IMR-90 (cell line): ENCODE data around the gene CRTC1. TPM values are rescaled to one million over a fixed set of nuclear protein-coding genes. Genes with fewer than 3 reads are reported as not detected.

Experiments
- ATAC-seq: fragments of 200-7000 bp; cut with Tn5 transposase; 2 replicates; pipeline ENCODE4 v1.9.1; 2020; ENCODE audit warnings: low read depth, mild to moderate bottlenecking, moderate library complexity
- BruUV-seq: library from RNA; stranded (reverse); fragments of 400-500 nt; replicated peaks from 2 replicates; lab custom pipeline; 2021; lab: Mats Ljungman, UMichigan
- CTCF ChIA-PET: fragments of 300-600 bp; formaldehyde crosslinking; extraction: SDS; loops from one replicate; lab custom pipeline; 2021; ENCODE audit warnings: antibody characterized with exemption; lab: Yijun Ruan, JAX
- POLR2A ChIA-PET: fragments of 300-600 bp; sonication (Branson Sonifier 250); formaldehyde crosslinking; loops from one replicate; lab custom pipeline; 2022; ENCODE audit warnings: antibody characterized with exemption; ENCODE audit not compliant: unreplicated experiment; lab: Charles Lee
- DNase-seq: peaks from one replicate; pipeline ENCODE4 v3.0.0; 2013
- H2AFZ ChIP-seq: replicated peaks from 2 replicates; pipeline ENCODE3; 2013; ENCODE audit warnings: low read length, mild to moderate bottlenecking; ENCODE audit not compliant: poor library complexity
- H2AK5ac ChIP-seq: 2 replicates; pipeline ENCODE4 v1.6.1; 2013; ENCODE audit warnings: low read depth, low read length, inconsistent platforms
- H2AK9ac ChIP-seq: replicated peaks from 2 replicates; pipeline ENCODE3; 2013; ENCODE audit warnings: mild to moderate bottlenecking, low read depth, low read length, moderate library complexity; ENCODE audit not compliant: poor library complexity
- H2BK120ac ChIP-seq: 2 replicates; pipeline ENCODE4 v1.6.1; 2013; ENCODE audit warnings: low read depth, low read length, inconsistent platforms
- H2BK15ac ChIP-seq: 3 replicates; pipeline ENCODE4 v1.6.1; 2013; ENCODE audit warnings: low read depth, low read length, inconsistent platforms
- H2BK20ac ChIP-seq: 2 replicates; pipeline ENCODE4 v1.6.1; 2013; ENCODE audit warnings: low read depth, mild to moderate bottlenecking, inconsistent platforms, low read length, moderate library complexity
- H2BK5ac ChIP-seq: 2 replicates; pipeline ENCODE4 v1.6.1; 2013; ENCODE audit warnings: mild to moderate bottlenecking, low read depth, low read length, inconsistent platforms; ENCODE audit not compliant: poor library complexity, severe bottlenecking
- H3K14ac ChIP-seq: replicated peaks from 2 replicates; pipeline ENCODE4 v1.6.1; 2013; ENCODE audit warnings: low read depth, low read length, inconsistent platforms
- H3K18ac ChIP-seq: 2 replicates; pipeline ENCODE4 v1.6.1; 2013; ENCODE audit warnings: low read depth, low read length, control low read depth
- H3K23ac ChIP-seq: 2 replicates; pipeline ENCODE4 v1.6.1; 2013; ENCODE audit warnings: low read depth, low read length, inconsistent platforms
- H3K27ac ChIP-seq: 2 replicates; pipeline ENCODE4 v1.5.1; 2013; ENCODE audit warnings: mild to moderate bottlenecking, control low read depth, low read length; ENCODE audit not compliant: insufficient read depth
- H3K27me3 ChIP-seq: 2 replicates; pipeline ENCODE4 v1.6.1; 2013; ENCODE audit warnings: low read length; ENCODE audit not compliant: control insufficient read depth, insufficient read depth
- H3K36me3 ChIP-seq: 2 replicates; pipeline ENCODE4 v1.6.1; 2013; ENCODE audit warnings: low read length, mixed read lengths; ENCODE audit not compliant: control insufficient read depth, insufficient read depth
- H3K4ac ChIP-seq: 2 replicates; pipeline ENCODE4 v1.6.1; 2013; ENCODE audit warnings: low read depth, low read length, inconsistent platforms
- H3K4me1 ChIP-seq: 2 replicates; pipeline ENCODE4 v1.6.1; 2013; ENCODE audit warnings: low read length, mixed read lengths; ENCODE audit not compliant: control insufficient read depth, insufficient read depth
- H3K4me2 ChIP-seq: 2 replicates; pipeline ENCODE4 v1.6.1; 2013; ENCODE audit warnings: low read depth, mild to moderate bottlenecking, control low read depth, low read length, moderate library complexity
- H3K4me3 ChIP-seq: 2 replicates; pipeline ENCODE4 v1.5.1; 2013; ENCODE audit warnings: low read depth, mild to moderate bottlenecking, control low read depth, low read length, moderate library complexity; ENCODE audit not compliant: insufficient read depth
- H3K56ac ChIP-seq: 2 replicates; pipeline ENCODE4 v1.6.1; 2013; ENCODE audit warnings: low read length, inconsistent platforms; ENCODE audit not compliant: insufficient read depth; ENCODE audit errors: extremely low read depth
- H3K79me1 ChIP-seq, 2 experiments: 2 replicates each; pipeline ENCODE4 v1.6.1; 2013; ENCODE audit warnings: low read length in 2 of 2, inconsistent platforms in 1 of 2, low read depth in 1 of 2
- H3K9ac ChIP-seq: 2 replicates; pipeline ENCODE4 v1.6.1; 2013; ENCODE audit warnings: low read depth, low read length, control low read depth
- H3K9me1 ChIP-seq: 2 replicates; pipeline ENCODE4 v1.6.1; 2013; ENCODE audit warnings: low read length, inconsistent platforms; ENCODE audit not compliant: insufficient read depth
- H3K9me3 ChIP-seq: 2 replicates; pipeline ENCODE4 v1.6.1; 2013; ENCODE audit warnings: low read length; ENCODE audit not compliant: control insufficient read depth, insufficient read depth
- H4K20me1 ChIP-seq: 2 replicates; pipeline ENCODE4 v1.6.1; 2013; ENCODE audit warnings: low read length, inconsistent platforms; ENCODE audit not compliant: insufficient read depth
- H4K5ac ChIP-seq: 2 replicates; pipeline ENCODE4 v1.6.1; 2013; ENCODE audit warnings: mild to moderate bottlenecking, low read depth, low read length, control low read depth
- H4K8ac ChIP-seq, 2 experiments: 2 replicates each; pipeline ENCODE4 v1.6.1; 2013; ENCODE audit warnings: low read depth in 2 of 2, low read length in 2 of 2, control low read depth in 1 of 2, inconsistent platforms in 1 of 2
- H4K91ac ChIP-seq: 2 replicates; pipeline ENCODE4 v1.6.1; 2013; ENCODE audit warnings: low read depth, low read length, inconsistent platforms; ENCODE audit not compliant: insufficient read depth
- MAZ ChIP-seq: IDR thresholded peaks from 2 replicates; pipeline ENCODE4 v1.6.1; 2012; ENCODE audit warnings: low read depth, mild to moderate bottlenecking, low read length, improper control_type of control experiment, moderate library complexity, borderline replicate concordance
- POLR2A ChIP-seq: IDR thresholded peaks from 2 replicates; pipeline ENCODE4 v1.6.1; 2012; ENCODE audit warnings: mild to moderate bottlenecking, low read depth, low read length
- WGBS, 2 experiments: methylation state at CpG; one replicate each; pipeline versions ENCODE4 v1.1.5 to v1.1.7; 2013; ENCODE audit warnings: missing lambda C conversion rate in 2 of 2; ENCODE audit not compliant: insufficient read length in 1 of 2; ENCODE audit errors: extremely low coverage in 2 of 2; 5-methylcytosine and 5-hydroxymethylcytosine counted together
- dilution Hi-C: fragments of 300-500 bp; cut with HindIII; formaldehyde crosslinking; loops from one replicate; pipeline ENCODE4 v1.14.3; 2018; ENCODE audit warnings: low sequenced_read_pairs; ENCODE audit not compliant: unreplicated experiment
- in situ Hi-C: fragments of 300-500 bp; cut with MboI; formaldehyde crosslinking; loops from 3 replicates; pipeline ENCODE4 v1.14.3; 2019; ENCODE audit warnings: low sequenced_read_pairs, inconsistent platforms, mixed read lengths
- intact Hi-C: fragments of 100-400 bp; cut with micrococcal nuclease; formaldehyde crosslinking; loops from 2 replicates; pipeline ENCODE4 v1.10.0; 2022
- polyA plus RNA-seq, 3 experiments: library from polyadenylated mRNA; depleted of rRNA; stranded (reverse); fragments of >200 nt; gene quantifications; 2 replicates each; pipeline ENCODE4 v1.2.3, GENCODE V29; 2012; ENCODE audit warnings: low replicate concordance in 1 of 3
- total RNA-seq: library from RNA; depleted of rRNA; stranded (reverse); fragments of >200 nt; gene quantifications from 2 replicates; pipeline ENCODE4 v1.2.3, GENCODE V29; 2012; rRNA removed
- TF ChIP-seq, protein P1 (sequence below): conservative IDR thresholded peaks from 2 replicates; pipeline ENCODE4 v1.5.1; 2012; ENCODE audit warnings: mild to moderate bottlenecking, low read depth, low read length, improper control_type of control experiment

The CRTC1 gene
- total and polyA plus RNA-seq, 2 of the 4 experiments (the other 2 are of a cell fraction), result 0.18 to 5.7 TPM

GRCh38 chr19:18831524-18832305 is 148.2 kb downstream of the CRTC1 start, which contains the start of gene UPF1:
UPF1 (plus strand) TSS chr19:18831959; CDS start chr19:18832210, 251 bp downstream.
- H4K5ac ChIP-seq, result peak within 1 kb of the TSS; percentile 45; the same call in 1 of the 2 replicates
- H3K4me2 ChIP-seq, result peak within 1 kb of the TSS; percentile 96
- H2BK15ac ChIP-seq, result no peak within 1 kb of the TSS
- H3K4me3 ChIP-seq, result peak within 1 kb of the TSS; percentile 80
- H4K8ac ChIP-seq, result peak within 1 kb of the TSS; percentile 96 to 98
- WGBS, 2 experiments, result 1% methylated on average over 53 of the region's 96 CpGs; no CpG with 5 or more reads in 1 of the 2 experiments
- peak within 1 kb of the TSS; percentile 35; the same call in 1 of the 2 replicates for H2BK120ac ChIP-seq
- in situ Hi-C loops, result no loop called here
- H3K4me1 ChIP-seq, result peaks cover 10% of the 10 kb centered on the region
- peak within 1 kb of the TSS; percentile 99 for H2AFZ ChIP-seq
- no peak within 1 kb of the TSS for H3K18ac ChIP-seq
- H2AK5ac ChIP-seq, result peak within 1 kb of the TSS; percentile 92; the same call in 1 of the 2 replicates
- peak within 1 kb of the TSS; percentile 94 for H3K14ac ChIP-seq
- intact Hi-C loops, result loop anchor here (5.0 kb wide), 1 partner anchor 244 kb away; the partner anchor contains the start of gene REX1BD
- peak; percentile 87 for ATAC-seq
- peak within 1 kb of the TSS; percentile 71 for H2BK5ac ChIP-seq
- peak within 1 kb of the TSS; percentile 97 for H3K9ac ChIP-seq
- H3K56ac ChIP-seq, result peak within 1 kb of the TSS; percentile 39
- peak within 1 kb of the TSS; percentile 53; the same call in 1 of the 2 replicates for H3K23ac ChIP-seq
- H3K27me3 ChIP-seq, result no peaks in the 10 kb centered on the region
- peaks cover 48% of the 10 kb centered on the region for H4K20me1 ChIP-seq
- ChIA-PET CTCF (interaction anchor here (0.6 to 0.9 kb wide), 2 partner anchors 43 to 44 kb away, joined by 3 read pairs; no protein-coding TSS in a partner anchor), POLR2A (no interaction called here)
- dilution Hi-C loops, result no loop called here
- peak; percentile 88 for DNase-seq
- H3K9me1 ChIP-seq, result peaks cover 13% of the 10 kb centered on the region
- H3K9me3 ChIP-seq, result peaks cover 5% of the 10 kb centered on the region
- H2BK20ac ChIP-seq, result no peak within 1 kb of the TSS
- H2AK9ac ChIP-seq, result peak within 1 kb of the TSS; percentile 98
- peak within 1 kb of the TSS; percentile 46 for H4K91ac ChIP-seq
- peaks cover 0 to 42% of the 10 kb centered on the region in 2 experiments; a peak in 2 of 4 replicates for H3K79me1 ChIP-seq
- no TSS peak for BruUV-seq
- H3K4ac ChIP-seq, result peak within 1 kb of the TSS; percentile 80; the same call in 1 of the 2 replicates
- peaks cover 7% of the 10 kb centered on the region for H3K36me3 ChIP-seq
- TF ChIP-seq, protein P1, sequence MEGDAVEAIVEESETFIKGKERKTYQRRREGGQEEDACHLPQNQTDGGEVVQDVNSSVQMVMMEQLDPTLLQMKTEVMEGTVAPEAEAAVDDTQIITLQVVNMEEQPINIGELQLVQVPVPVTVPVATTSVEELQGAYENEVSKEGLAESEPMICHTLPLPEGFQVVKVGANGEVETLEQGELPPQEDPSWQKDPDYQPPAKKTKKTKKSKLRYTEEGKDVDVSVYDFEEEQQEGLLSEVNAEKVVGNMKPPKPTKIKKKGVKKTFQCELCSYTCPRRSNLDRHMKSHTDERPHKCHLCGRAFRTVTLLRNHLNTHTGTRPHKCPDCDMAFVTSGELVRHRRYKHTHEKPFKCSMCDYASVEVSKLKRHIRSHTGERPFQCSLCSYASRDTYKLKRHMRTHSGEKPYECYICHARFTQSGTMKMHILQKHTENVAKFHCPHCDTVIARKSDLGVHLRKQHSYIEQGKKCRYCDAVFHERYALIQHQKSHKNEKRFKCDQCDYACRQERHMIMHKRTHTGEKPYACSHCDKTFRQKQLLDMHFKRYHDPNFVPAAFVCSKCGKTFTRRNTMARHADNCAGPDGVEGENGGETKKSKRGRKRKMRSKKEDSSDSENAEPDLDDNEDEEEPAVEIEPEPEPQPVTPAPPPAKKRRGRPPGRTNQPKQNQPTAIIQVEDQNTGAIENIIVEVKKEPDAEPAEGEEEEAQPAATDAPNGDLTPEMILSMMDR, result 0 out of 2 replicates have a peak, but pooled peaks have one; percentile 9
- TF ChIP-seq MAZ (no peak), POLR2A (peak; percentile 83)
- H3K27ac ChIP-seq, result peak within 1 kb of the TSS; percentile 81

Other genes with a start within 250 kb of the CRTC1 start
- gene ISYNA1, start 245.5 kb upstream of the CRTC1 start, total RNA-seq, result 3.4 and 3.9 TPM in 2 replicates
- gene ISYNA1, start 245.5 kb upstream of the CRTC1 start, polyA plus RNA-seq (2012; rRNA removed), result 24.7 and 29.4 TPM in 2 replicates
- gene ELL, start 161.6 kb upstream of the CRTC1 start, total RNA-seq, result 6.3 and 6.7 TPM in 2 replicates
- gene ELL, start 161.6 kb upstream of the CRTC1 start, polyA plus RNA-seq (2012; rRNA removed), result 13.1 and 15.0 TPM in 2 replicates
- gene FKBP8, start 140.1 kb upstream of the CRTC1 start, total RNA-seq, result 134 and 153 TPM in 2 replicates
- gene FKBP8, start 140.1 kb upstream of the CRTC1 start, polyA plus RNA-seq (2012; rRNA removed), result 289 and 312 TPM in 2 replicates
- gene KXD1, start 125.8 kb upstream of the CRTC1 start, total RNA-seq, result 66.7 and 89.2 TPM in 2 replicates
- gene KXD1, start 125.8 kb upstream of the CRTC1 start, polyA plus RNA-seq (2012; rRNA removed), result 196 and 253 TPM in 2 replicates
- gene UBA52, start 111.8 kb upstream of the CRTC1 start, total RNA-seq, result 1,030 and 1,144 TPM in 2 replicates
- 2,778 and 3,008 TPM in 2 replicates for gene UBA52, start 111.8 kb upstream of the CRTC1 start, polyA plus RNA-seq (2012; rRNA removed)
- gene REX1BD, start 94.9 kb upstream of the CRTC1 start, total RNA-seq, result 14.2 and 19.2 TPM in 2 replicates
- 44.6 and 68.7 TPM in 2 replicates for gene REX1BD, start 94.9 kb upstream of the CRTC1 start, polyA plus RNA-seq (2012; rRNA removed)
- 0.18 and 0.28 TPM in 2 replicates for gene CRLF1, start 76.9 kb upstream of the CRTC1 start, total RNA-seq
- 3.0 and 3.1 TPM in 2 replicates for gene CRLF1, start 76.9 kb upstream of the CRTC1 start, polyA plus RNA-seq (2012; rRNA removed)
- under 0.01 and 0.28 TPM in 2 replicates for gene TMEM59L, start 70.8 kb upstream of the CRTC1 start, total RNA-seq
- gene TMEM59L, start 70.8 kb upstream of the CRTC1 start, polyA plus RNA-seq (2012; rRNA removed), result 5.9 and 6.1 TPM in 2 replicates
- 0.28 and 2.2 TPM in 2 replicates for gene KLHL26, start 46.7 kb upstream of the CRTC1 start, total RNA-seq
- 4.7 and 5.8 TPM in 2 replicates for gene KLHL26, start 46.7 kb upstream of the CRTC1 start, polyA plus RNA-seq (2012; rRNA removed)
- under 0.01 TPM in 2 replicates for gene COMP, start 107.6 kb downstream of the CRTC1 start, total RNA-seq
- gene COMP, start 107.6 kb downstream of the CRTC1 start, polyA plus RNA-seq (2012; rRNA removed), result 0.34 and 0.43 TPM in 2 replicates
- gene UPF1, start 148.3 kb downstream of the CRTC1 start, total RNA-seq, result 31.2 and 31.4 TPM in 2 replicates
- gene UPF1, start 148.3 kb downstream of the CRTC1 start, polyA plus RNA-seq (2012; rRNA removed), result 39.2 and 50.3 TPM in 2 replicates
- 0.56 and 0.90 TPM in 2 replicates for gene CERS1, start 212.5 kb downstream of the CRTC1 start, total RNA-seq
- 4.1 and 4.3 TPM in 2 replicates for gene CERS1, start 212.5 kb downstream of the CRTC1 start, polyA plus RNA-seq (2012; rRNA removed)
- 310 and 347 TPM in 2 replicates for gene COPE, start 235.7 kb downstream of the CRTC1 start, total RNA-seq
- 461 and 500 TPM in 2 replicates for gene COPE, start 235.7 kb downstream of the CRTC1 start, polyA plus RNA-seq (2012; rRNA removed)
- gene DDX49, start 236.0 kb downstream of the CRTC1 start, total RNA-seq, result 50.9 and 55.8 TPM in 2 replicates
- gene DDX49, start 236.0 kb downstream of the CRTC1 start, polyA plus RNA-seq (2012; rRNA removed), result 52.1 and 61.9 TPM in 2 replicates